ENCODE results near the gene PSMD9. TPM values are rescaled to one million over a fixed set of nuclear protein-coding genes. Genes with fewer than 3 reads are reported as not detected.

The PSMD9 gene
- total and polyA plus RNA-seq, 2 experiments from 2014 or later: 32.7 to 36.3 TPM

DNA sequence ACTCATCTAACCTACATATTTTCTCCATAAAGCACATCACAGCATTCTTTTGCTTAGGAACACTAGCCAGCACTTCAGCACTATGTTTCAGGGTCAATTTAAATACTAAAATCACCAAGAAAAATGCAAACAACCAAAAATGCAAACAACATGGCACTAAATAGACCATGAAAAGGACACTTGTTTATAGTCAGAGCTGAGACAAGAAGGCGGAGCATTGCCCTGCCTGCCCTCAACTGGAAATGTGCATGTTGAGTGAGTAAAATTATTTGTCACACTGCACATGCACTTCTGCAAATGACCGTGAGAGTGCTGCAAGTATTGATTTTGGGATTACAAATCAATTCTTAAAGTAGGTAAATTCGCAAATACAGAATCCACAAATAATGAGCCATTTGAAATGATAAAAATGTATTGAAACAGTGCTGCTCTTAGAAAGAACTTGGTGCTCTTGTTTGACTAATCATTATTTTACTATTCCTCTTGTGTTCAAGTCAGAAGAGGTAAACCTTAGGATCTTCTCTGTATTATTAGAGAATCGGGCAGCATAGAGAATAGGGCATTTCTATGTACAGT is 64.6 kb downstream of the PSMD9 start:
- no peaks in the 10 kb centered on the region for H3K9me2 ChIP-seq (ENCODE audit: insufficient read depth)
- Mint-ChIP-seq H3K27ac (no peak overlapping the region), H3K36me3 (ENCODE audit: low read depth) (no peaks in the 10 kb centered on the region), H3K27me3 (ENCODE audit: insufficient read depth, low read depth, poor library complexity) (no peaks in the 10 kb centered on the region), H3K4me3 (no peak overlapping the region), H3K9me3 (no peaks in the 10 kb centered on the region), H3K4me1 (peaks cover 6% of the 10 kb centered on the region)
- no peak for TF ChIP-seq CREB1 (CRISPR knock-in tag; IDR thresholded peaks at IDR 0.05; ENCODE audit: low read depth)
- no peak for TF ChIP-seq ZNF331 (CRISPR knock-in tag; IDR thresholded peaks at IDR 0.05; ENCODE audit: low read depth)
- no peak for TF ChIP-seq JUNB (IDR thresholded peaks at IDR 0.05; ENCODE audit: unreplicated experiment)
- no peak for TF ChIP-seq EZH2phosphoT487 (IDR thresholded peaks at IDR 0.05; ENCODE audit: unreplicated experiment)
- no peak for TF ChIP-seq STAT1 (IDR thresholded peaks at IDR 0.05; ENCODE audit: unreplicated experiment)
- no peaks in the 10 kb centered on the region for H3K27me3 ChIP-seq (ENCODE audit: insufficient read depth)
- H3K79me2 ChIP-seq (replicated peaks; ENCODE audit: insufficient read depth): no peaks in the 10 kb centered on the region
- ATAC-seq: no peak
- H2AFZ ChIP-seq: no peak overlapping the region
- no peak overlapping the region for H3K4me2 ChIP-seq
- no peaks in the 10 kb centered on the region for H3K36me3 ChIP-seq (ENCODE audit: insufficient read depth)
- no peak overlapping the region for H3K4me3 ChIP-seq
- H3K4me1 ChIP-seq (ENCODE audit: insufficient read depth): peaks cover 9% of the 10 kb centered on the region
- DNase-seq (ENCODE audit: low spot score): no peak
- H3K27ac ChIP-seq (ENCODE audit: low read depth): no peak overlapping the region
- no peaks in the 10 kb centered on the region for H4K20me1 ChIP-seq (replicated peaks; ENCODE audit: insufficient read depth)
- peaks cover 6% of the 10 kb centered on the region; the same call in 1 of the 2 replicates for H3F3A ChIP-seq (replicated peaks; ENCODE audit: low read depth)

DNA sequence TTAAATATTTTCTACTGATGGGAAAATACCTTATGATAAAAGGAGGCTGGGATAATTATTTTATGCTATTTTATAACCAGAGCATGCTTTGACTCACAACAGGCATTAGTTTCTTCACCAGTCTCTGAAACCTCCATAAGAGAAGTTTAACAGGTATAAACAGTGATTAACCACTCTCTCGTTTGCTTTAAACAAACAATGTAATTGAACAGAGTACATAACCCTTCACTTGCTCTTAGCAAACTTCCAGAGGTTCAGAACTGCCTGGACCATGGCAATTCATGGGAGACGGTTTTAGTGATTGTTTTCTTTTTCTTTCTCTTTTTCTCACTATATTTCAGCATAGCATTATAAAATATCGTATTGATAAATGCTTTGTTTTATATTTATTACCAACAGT is 65.1 kb downstream of the PSMD9 start:
- ATAC-seq (no peak), DNase-seq (ENCODE audit: low spot score) (no peak)
- no peak overlapping the region for H3K4me3 Mint-ChIP-seq
- H3K9me2 ChIP-seq (ENCODE audit: insufficient read depth): no peaks in the 10 kb centered on the region
- no peaks in the 10 kb centered on the region for H3K27me3 ChIP-seq (ENCODE audit: insufficient read depth)
- H3K4me1 ChIP-seq (ENCODE audit: insufficient read depth): peaks cover 11% of the 10 kb centered on the region
- no peak overlapping the region for H3K4me3 ChIP-seq
- peaks cover 8% of the 10 kb centered on the region; the same call in 1 of the 2 replicates for H3F3A ChIP-seq (replicated peaks; ENCODE audit: low read depth)
- H3K4me1 Mint-ChIP-seq: peaks cover 11% of the 10 kb centered on the region
- H4K20me1 ChIP-seq (replicated peaks; ENCODE audit: insufficient read depth): no peaks in the 10 kb centered on the region
- H3K36me3 Mint-ChIP-seq (ENCODE audit: low read depth): no peaks in the 10 kb centered on the region
- no peak overlapping the region for H3K27ac Mint-ChIP-seq
- no peaks in the 10 kb centered on the region for H3K9me3 Mint-ChIP-seq
- no peaks in the 10 kb centered on the region for H3K79me2 ChIP-seq (replicated peaks; ENCODE audit: insufficient read depth)
- no peak overlapping the region for H2AFZ ChIP-seq
- H3K27me3 Mint-ChIP-seq (ENCODE audit: insufficient read depth, low read depth, poor library complexity): no peaks in the 10 kb centered on the region
- H3K36me3 ChIP-seq (ENCODE audit: insufficient read depth): no peaks in the 10 kb centered on the region
- no peak overlapping the region for H3K4me2 ChIP-seq
- TF ChIP-seq, protein P1, sequence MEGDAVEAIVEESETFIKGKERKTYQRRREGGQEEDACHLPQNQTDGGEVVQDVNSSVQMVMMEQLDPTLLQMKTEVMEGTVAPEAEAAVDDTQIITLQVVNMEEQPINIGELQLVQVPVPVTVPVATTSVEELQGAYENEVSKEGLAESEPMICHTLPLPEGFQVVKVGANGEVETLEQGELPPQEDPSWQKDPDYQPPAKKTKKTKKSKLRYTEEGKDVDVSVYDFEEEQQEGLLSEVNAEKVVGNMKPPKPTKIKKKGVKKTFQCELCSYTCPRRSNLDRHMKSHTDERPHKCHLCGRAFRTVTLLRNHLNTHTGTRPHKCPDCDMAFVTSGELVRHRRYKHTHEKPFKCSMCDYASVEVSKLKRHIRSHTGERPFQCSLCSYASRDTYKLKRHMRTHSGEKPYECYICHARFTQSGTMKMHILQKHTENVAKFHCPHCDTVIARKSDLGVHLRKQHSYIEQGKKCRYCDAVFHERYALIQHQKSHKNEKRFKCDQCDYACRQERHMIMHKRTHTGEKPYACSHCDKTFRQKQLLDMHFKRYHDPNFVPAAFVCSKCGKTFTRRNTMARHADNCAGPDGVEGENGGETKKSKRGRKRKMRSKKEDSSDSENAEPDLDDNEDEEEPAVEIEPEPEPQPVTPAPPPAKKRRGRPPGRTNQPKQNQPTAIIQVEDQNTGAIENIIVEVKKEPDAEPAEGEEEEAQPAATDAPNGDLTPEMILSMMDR (conservative IDR thresholded peaks at IDR 0.05; ENCODE audit: low read depth in 2 of 2): no peak
- no peak for TF ChIP-seq POLR2AphosphoS5 (IDR thresholded peaks at IDR 0.05; ENCODE audit: low read depth)
- no peak for TF ChIP-seq ZNF331 (CRISPR knock-in tag; IDR thresholded peaks at IDR 0.05; ENCODE audit: low read depth)
- TF ChIP-seq ZNF114 (CRISPR knock-in tag; IDR thresholded peaks at IDR 0.05): no peak
- TF ChIP-seq CREB1 (CRISPR knock-in tag; IDR thresholded peaks at IDR 0.05; ENCODE audit: low read depth): no peak
- TF ChIP-seq JUNB (IDR thresholded peaks at IDR 0.05; ENCODE audit: unreplicated experiment): no peak
- no peak overlapping the region for H3K27ac ChIP-seq (ENCODE audit: low read depth)

Data from GM23338 (cell line).